ENCODE results near the gene DEFB129. TPM values are rescaled to one million over a fixed set of nuclear protein-coding genes. Genes with fewer than 3 reads are reported as not detected.
A peak's percentile ranks its signal among the peaks of the same experiment; 100 is the strongest.

The DEFB129 gene
- total RNA-seq, 1 donor from 2014 or later, result not detected

DNA sequence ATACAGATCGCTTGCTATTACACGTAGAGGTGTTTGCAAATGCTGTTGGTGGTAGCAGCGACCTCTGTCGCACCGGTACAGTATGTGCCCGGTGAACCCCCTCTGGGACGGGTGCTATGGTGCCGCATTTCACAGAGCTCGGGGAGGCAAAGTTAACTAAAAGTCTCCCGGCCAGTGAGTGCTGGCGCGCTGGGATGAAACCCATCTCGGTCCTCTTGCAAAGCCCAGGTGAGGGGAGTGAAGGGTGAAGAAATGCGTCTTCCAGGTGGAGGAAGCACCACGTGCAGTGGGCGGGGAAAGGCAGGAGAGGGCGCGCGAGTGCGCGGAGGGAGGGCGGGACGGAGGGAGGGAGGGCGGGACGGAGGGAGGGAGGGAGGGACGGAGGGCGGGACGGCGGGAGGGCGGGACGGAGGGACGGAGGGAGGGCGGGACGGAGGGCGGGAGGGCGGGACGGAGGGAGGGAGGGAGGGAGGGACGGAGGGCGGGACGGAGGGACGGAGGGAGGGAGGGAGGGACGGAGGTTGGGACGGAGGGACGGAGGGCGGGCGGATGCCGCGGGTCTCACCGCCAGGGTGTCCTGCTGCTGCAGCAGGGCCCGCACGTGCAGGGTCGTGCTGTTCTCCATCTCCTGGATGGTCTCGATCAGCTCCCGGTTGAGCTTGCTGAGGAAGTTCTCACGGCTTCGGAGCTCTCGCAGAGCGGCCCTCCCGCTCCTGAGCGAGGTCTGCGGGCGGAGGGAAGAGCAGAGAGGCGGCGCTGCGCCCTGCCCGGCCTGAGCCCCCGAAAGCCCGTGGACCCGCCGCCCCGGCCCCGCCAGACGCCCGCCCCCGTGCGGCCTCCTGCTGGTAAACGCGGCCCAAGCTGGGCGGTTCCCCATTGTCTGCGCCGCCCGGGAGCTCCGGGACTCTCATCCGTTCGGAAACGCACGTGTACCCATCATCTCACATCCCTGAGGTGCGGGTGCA lies 51.8 kb downstream of the DEFB129 start:
- peak; percentile 67 for DNase-seq
- intact Hi-C loops (cut with micrococcal nuclease), result no loop called here
- ATAC-seq, result peak; percentile 75

Other genes starting within 250 kb of the DEFB129 start
- gene DEFB125, start 139.6 kb upstream of the DEFB129 start, total RNA-seq, result not detected
- gene DEFB126, start 84.7 kb upstream of the DEFB129 start, total RNA-seq, result not detected
- not detected for gene DEFB127, start 69.8 kb upstream of the DEFB129 start, total RNA-seq
- gene DEFB128, start 37.5 kb upstream of the DEFB129 start, total RNA-seq, result not detected
- not detected for gene DEFB132, start 30.5 kb downstream of the DEFB129 start, total RNA-seq
- 6.9 TPM for gene C20orf96, start 63.5 kb downstream of the DEFB129 start, total RNA-seq
- 11.0 TPM for gene ZCCHC3, start 70.3 kb downstream of the DEFB129 start, total RNA-seq
- gene SOX12, start 98.3 kb downstream of the DEFB129 start, total RNA-seq, result 18.3 TPM
- 17.4 TPM for gene NRSN2, start 119.9 kb downstream of the DEFB129 start, total RNA-seq
- gene TRIB3, start 153.5 kb downstream of the DEFB129 start, total RNA-seq, result 0.40 TPM
- 44.8 TPM for gene RBCK1, start 181.0 kb downstream of the DEFB129 start, total RNA-seq
- gene TBC1D20, start 235.3 kb downstream of the DEFB129 start, total RNA-seq, result 23.3 TPM